NCI-H524 (cell line): ENCODE results near the gene POU2AF1.

Experiments used
- DNase-seq, 2 experiments: peaks; one replicate each; lab custom pipeline; 2025; lab: John Stamatoyannopoulos, UW

Gene POU2AF1

GRCh38 chr11:111378861-111379601 is at the start of gene POU2AF1:
Gene POU2AF1, minus strand, starts transcription at chr11:111379275. Its CDS starts 98 bp downstream, at chr11:111379177.
- DNase-seq, result no peak

- DNase-seq, result no peak
Observed at GRCh38 chr11:111428113-111428876, 49.2 kb upstream of the POU2AF1 start.

- peak; percentile 87 to 92 for DNase-seq
Observed at GRCh38 chr11:111427471-111427912, 48.4 kb upstream of the POU2AF1 start.

- DNase-seq, result no peak
Observed at GRCh38 chr11:111426617-111427016, 47.5 kb upstream of the POU2AF1 start.

- no peak for DNase-seq
Observed at GRCh38 chr11:111423250-111423615, 44.2 kb upstream of the POU2AF1 start.

GRCh38 chr11:111422494-111423249 is 43.6 kb upstream of the POU2AF1 start:
- DNase-seq, result peak; percentile 55 to 75

GRCh38 chr11:111421251-111421650 is 42.2 kb upstream of the POU2AF1 start:
- peak in 1 of 2 experiments; percentile 16 for DNase-seq

- DNase-seq, result no peak
Observed at GRCh38 chr11:111419641-111420327, 40.7 kb upstream of the POU2AF1 start.

GRCh38 chr11:111419181-111419580 is 40.1 kb upstream of the POU2AF1 start:
- no peak for DNase-seq

- no peak for DNase-seq
Observed at GRCh38 chr11:111418436-111418787, 39.3 kb upstream of the POU2AF1 start.

- no peak for DNase-seq
Observed at GRCh38 chr11:111417766-111418435, 38.8 kb upstream of the POU2AF1 start.

- no peak for DNase-seq
Observed at GRCh38 chr11:111417011-111417765, 38.1 kb upstream of the POU2AF1 start.

GRCh38 chr11:111416231-111416960 is 37.3 kb upstream of the POU2AF1 start:
- DNase-seq, result no peak

- DNase-seq, result no peak
Observed at GRCh38 chr11:111414936-111415335, 35.9 kb upstream of the POU2AF1 start.

- no peak for DNase-seq
Observed at GRCh38 chr11:111414267-111414931, 35.3 kb upstream of the POU2AF1 start.

- no peak for DNase-seq
Observed at GRCh38 chr11:111413849-111414248, 34.8 kb upstream of the POU2AF1 start.

- DNase-seq, result no peak
Observed at GRCh38 chr11:111412293-111412692, 33.2 kb upstream of the POU2AF1 start.

GRCh38 chr11:111411456-111411855 is 32.4 kb upstream of the POU2AF1 start:
- no peak for DNase-seq

- DNase-seq, result no peak
Observed at GRCh38 chr11:111410951-111411350, 31.9 kb upstream of the POU2AF1 start.
